Osteoblast (primary cell): Measurements from ENCODE around the gene ATG7. TPM values are rescaled to one million over a fixed set of nuclear protein-coding genes. Genes with fewer than 3 reads are reported as not detected.
A peak's percentile ranks its signal among the peaks of the same experiment; 100 is the strongest.

Experiments
- DNase-seq: peaks from one replicate; pipeline ENCODE4 v3.0.0; 2011; ENCODE audit warnings: low spot score, mixed read lengths; ENCODE audit not compliant: insufficient read length; ENCODE audit errors: missing footprints
- H2AFZ ChIP-seq: 2 replicates; pipeline ENCODE4 v1.6.0; 2011; ENCODE audit warnings: mild to moderate bottlenecking, low read length
- H3K27ac ChIP-seq: 2 replicates; pipeline ENCODE4 v1.5.1; 2011; ENCODE audit warnings: mild to moderate bottlenecking, low read depth, low read length, moderate library complexity
- H3K27me3 ChIP-seq: 2 replicates; pipeline ENCODE4 v1.6.0; 2012; ENCODE audit warnings: mild to moderate bottlenecking, control low read depth, inconsistent platforms, low read length, moderate library complexity; ENCODE audit not compliant: insufficient read depth
- H3K36me3 ChIP-seq: 2 replicates; pipeline ENCODE4 v1.5.1; 2011; ENCODE audit warnings: mild to moderate bottlenecking, low read length, control low read depth, moderate library complexity; ENCODE audit not compliant: insufficient read depth
- H3K4me1 ChIP-seq: 2 replicates; pipeline ENCODE4 v1.5.1; 2011; ENCODE audit warnings: mild to moderate bottlenecking, low read length, control low read depth, moderate library complexity; ENCODE audit not compliant: insufficient read depth
- H3K4me2 ChIP-seq: 2 replicates; pipeline ENCODE4 v1.6.0; 2011; ENCODE audit warnings: mild to moderate bottlenecking, low read length; ENCODE audit not compliant: insufficient read depth
- H3K4me3 ChIP-seq: fragments of 200-600 bp; sonication (generic); 3 replicates; pipeline ENCODE4 v1.5.1; 2012; ENCODE audit warnings: mild to moderate bottlenecking, low read length, inconsistent platforms; ENCODE audit not compliant: insufficient read depth
- H3K79me2 ChIP-seq: 2 replicates; pipeline ENCODE4 v1.6.0; 2012; ENCODE audit warnings: mild to moderate bottlenecking, low read length, control low read depth, inconsistent platforms; ENCODE audit not compliant: insufficient read depth
- H3K9me3 ChIP-seq: 2 replicates; pipeline ENCODE4 v1.5.1; 2011; ENCODE audit warnings: low read depth, low read length, control low read depth
- H4K20me1 ChIP-seq: 2 replicates; pipeline ENCODE4 v1.6.0; 2012; ENCODE audit warnings: mild to moderate bottlenecking, low read length, control low read depth; ENCODE audit not compliant: insufficient read depth
- CTCF ChIP-seq: IDR thresholded peaks from 2 replicates; pipeline ENCODE4 v1.5.1; 2011; ENCODE audit warnings: mild to moderate bottlenecking, low read depth, low read length, moderate library complexity; ENCODE audit errors: extremely low read depth
- total RNA-seq: library from RNA; depleted of rRNA; stranded (reverse); fragments of >200 nt; gene quantifications from 2 replicates; pipeline ENCODE4 v1.2.3, GENCODE V29; 2012

The ATG7 gene
- total RNA-seq, 1 donor: 93.4 TPM

- Histone ChIP-seq H3K27me3 (no peaks in the 10 kb centered on the region), H2AFZ (no peak overlapping the region), H3K4me1 (peaks cover 23% of the 10 kb centered on the region), H3K79me2 (no peaks in the 10 kb centered on the region), H3K4me2 (no peak overlapping the region), H3K4me3 (no peak overlapping the region), H3K36me3 (peaks cover 44% of the 10 kb centered on the region), H3K9me3 (no peaks in the 10 kb centered on the region), H4K20me1 (no peaks in the 10 kb centered on the region), H3K27ac (no peak overlapping the region)
- DNase-seq: no peak
- TF ChIP-seq CTCF: no peak
These were observed 32.0 kb downstream of the ATG7 start for GRCh38 chr3:11304175-11304574.

- Histone ChIP-seq H2AFZ (no peak overlapping the region), H3K4me3 (no peak overlapping the region), H3K79me2 (no peaks in the 10 kb centered on the region), H3K4me2 (no peak overlapping the region), H4K20me1 (no peaks in the 10 kb centered on the region), H3K9me3 (no peaks in the 10 kb centered on the region), H3K36me3 (peaks cover 38% of the 10 kb centered on the region), H3K4me1 (peaks cover 23% of the 10 kb centered on the region), H3K27me3 (no peaks in the 10 kb centered on the region), H3K27ac (no peak overlapping the region)
- DNase-seq: no peak
- TF ChIP-seq CTCF: no peak
These were observed 33.3 kb downstream of the ATG7 start for GRCh38 chr3:11305509-11305908.

- H3K79me2 ChIP-seq: no peaks in the 10 kb centered on the region
- peaks cover 18% of the 10 kb centered on the region for H3K4me1 ChIP-seq
- peak; percentile 63 for DNase-seq
These were observed 34.8 kb downstream of the ATG7 start for GRCh38 chr3:11306817-11307589.

More at GRCh38 chr3:11306817-11307589, 34.8 kb downstream of the ATG7 start:
- Histone ChIP-seq H3K9me3 (no peaks in the 10 kb centered on the region), H3K4me3 (no peak overlapping the region), H3K36me3 (peaks cover 41% of the 10 kb centered on the region), H3K27ac (peak overlapping the region; percentile 15), H4K20me1 (no peaks in the 10 kb centered on the region), H2AFZ (no peak overlapping the region), H3K27me3 (no peaks in the 10 kb centered on the region), H3K4me2 (no peak overlapping the region)
- no peak for TF ChIP-seq CTCF
